SW 1271 (cell line): Measurements from ENCODE around the gene PEPD.

Experiments used
- DNase-seq, 2 experiments: peaks; one replicate each; lab custom pipeline; 2025; lab: John Stamatoyannopoulos, UW

PEPD gene

GRCh38 chr19:33510462-33511194 lies 11.0 kb downstream of the PEPD start:
- no peak for DNase-seq

GRCh38 chr19:33509774-33510173 lies 11.8 kb downstream of the PEPD start:
- DNase-seq: no peak

- no peak for DNase-seq
Measured at GRCh38 chr19:33508941-33509614, 12.5 kb downstream of the PEPD start.

GRCh38 chr19:33508431-33508830 lies 13.2 kb downstream of the PEPD start:
- DNase-seq: no peak

- DNase-seq: no peak
Measured at GRCh38 chr19:33508009-33508408, 13.6 kb downstream of the PEPD start.

- no peak for DNase-seq
Measured at GRCh38 chr19:33507021-33507956, 14.3 kb downstream of the PEPD start.

- no peak for DNase-seq
Measured at GRCh38 chr19:33506498-33506897, 15.1 kb downstream of the PEPD start.

- DNase-seq: no peak
Measured at GRCh38 chr19:33505823-33506222, 15.8 kb downstream of the PEPD start.

GRCh38 chr19:33505148-33505547 lies 16.4 kb downstream of the PEPD start:
- no peak for DNase-seq

- DNase-seq: no peak
Measured at GRCh38 chr19:33504058-33504444, 17.5 kb downstream of the PEPD start.

- no peak for DNase-seq
Measured at GRCh38 chr19:33503433-33504057, 18.0 kb downstream of the PEPD start.

- DNase-seq: no peak
Measured at GRCh38 chr19:33503030-33503429, 18.6 kb downstream of the PEPD start.

GRCh38 chr19:33502521-33502920 lies 19.1 kb downstream of the PEPD start:
- no peak for DNase-seq

GRCh38 chr19:33501693-33502356 lies 19.8 kb downstream of the PEPD start:
- no peak for DNase-seq

- DNase-seq: no peak
Measured at GRCh38 chr19:33500991-33501390, 20.6 kb downstream of the PEPD start.

GRCh38 chr19:33500586-33500985 lies 21.0 kb downstream of the PEPD start:
- DNase-seq: no peak

- no peak for DNase-seq
Measured at GRCh38 chr19:33499671-33500506, 21.7 kb downstream of the PEPD start.

GRCh38 chr19:33499248-33499647 lies 22.3 kb downstream of the PEPD start:
- DNase-seq: no peak

- DNase-seq: no peak
Measured at GRCh38 chr19:33498391-33499000, 23.1 kb downstream of the PEPD start.

- DNase-seq: no peak
Measured at GRCh38 chr19:33497778-33498175, 23.8 kb downstream of the PEPD start.
